HCT116 (cell line): Measurements from ENCODE around the gene RIPOR3. TPM values are rescaled to one million over a fixed set of nuclear protein-coding genes. Genes with fewer than 3 reads are reported as not detected.
"Not testable (repeated sequence)": the region's sequence is repeated elsewhere in the genome, so short reads cannot be mapped to it uniquely, and the experiment has no call there.

Experiments
- ATAC-seq: fragments of 200-7000 bp; cut with Tn5 transposase; 2 replicates; pipeline ENCODE4 v1.9.1; 2020; ENCODE audit warnings: mild to moderate bottlenecking, moderate library complexity
- BruUV-seq: library from RNA; stranded (reverse); fragments of 400-500 nt; replicated peaks from 2 replicates; lab custom pipeline; 2021; lab: Mats Ljungman, UMichigan
- CTCF ChIA-PET: fragments of 300-600 bp; sonication (Branson Sonifier 250); formaldehyde crosslinking; loops from one replicate; lab custom pipeline; 2021; ENCODE audit warnings: antibody characterized with exemption; lab: Charles Lee
- POLR2A ChIA-PET: fragments of 300-600, 350-600 bp; sonication (Branson Sonifier 250); formaldehyde crosslinking; loops from one replicate; lab custom pipeline; 2021; ENCODE audit warnings: antibody characterized with exemption; lab: Charles Lee
- RAD21 ChIA-PET, 2 experiments: fragments of 300-600 bp; sonication (Branson Sonifier 250); formaldehyde crosslinking; loops; one replicate each; lab custom pipeline; 2023; ENCODE audit warnings: low total read pairs in 2 of 2; ENCODE audit not compliant: uncharacterized antibody in 2 of 2, unreplicated experiment in 2 of 2, low non-redundant PET in 1 of 2; lab: Charles Lee
- DNase-seq: peaks from one replicate; pipeline ENCODE4 v3.0.0-alpha.2; 2010; ENCODE audit warnings: low read depth, low spot score
- H2AFZ ChIP-seq: fragments of 200-600 bp; shearing (Covaris generic), sonication (generic); 2 replicates; pipeline ENCODE4 v1.6.1; 2017; ENCODE audit warnings: low read depth, mixed run types, mixed read lengths, antibody characterized with exemption, low read length; ENCODE audit not compliant: poor library complexity, severe bottlenecking
- H3K27ac ChIP-seq: 2 replicates; pipeline ENCODE4 v1.5.1; 2012; ENCODE audit warnings: low read depth, low read length
- H3K27me3 ChIP-seq: fragments of 200-600 bp; sonication (generic); 2 replicates; pipeline ENCODE4 v1.6.1; 2016; ENCODE audit warnings: mixed run types, low read length, mixed read lengths; ENCODE audit not compliant: insufficient read depth
- H3K36me3 ChIP-seq, 2 experiments: fragments of 200-500 bp in 1 of 2; fragments of 200-600 bp in 1 of 2; sonication (Bioruptor generic) in 1 of 2; sonication (generic) in 1 of 2; 2 replicates each; pipeline versions ENCODE4 v1.5.1 to v1.6.1; 2014 to 2016; ENCODE audit warnings: low read length in 2 of 2, inconsistent platforms in 1 of 2, mixed read lengths in 1 of 2, mixed run types in 1 of 2; ENCODE audit not compliant: insufficient read depth in 2 of 2, control insufficient read depth in 1 of 2
- H3K4me1 ChIP-seq, 2 experiments: fragments of 200-600 bp in 1 of 2; sonication (generic) in 1 of 2; 2 replicates each; pipeline versions ENCODE4 v1.5.1 to v1.6.1; 2012 to 2017; ENCODE audit warnings: low read length in 2 of 2, inconsistent platforms in 1 of 2, mild to moderate bottlenecking in 1 of 2, mixed read lengths in 1 of 2, mixed run types in 1 of 2, moderate library complexity in 1 of 2; ENCODE audit not compliant: insufficient read depth in 2 of 2, control insufficient read depth in 1 of 2
- H3K4me2 ChIP-seq: fragments of 200-600 bp; sonication (generic); 2 replicates; pipeline ENCODE4 v1.6.1; 2017; ENCODE audit warnings: mixed run types, low read length, mixed read lengths
- H3K4me3 ChIP-seq, 2 experiments: fragments of 200-600 bp in 1 of 2; sonication (generic) in 1 of 2; replicated peaks in 1 of 2; 2 replicates each; pipeline ENCODE4 v1.5.1; 2011 to 2016; ENCODE audit warnings: low read length in 2 of 2, control low read depth in 1 of 2, low read depth in 1 of 2, mild to moderate bottlenecking in 1 of 2, mixed read lengths in 1 of 2, mixed run types in 1 of 2
- H3K79me2 ChIP-seq: fragments of 200-600 bp; sonication (generic); 2 replicates; pipeline ENCODE4 v1.6.1; 2017; ENCODE audit warnings: mild to moderate bottlenecking, mixed run types, low read length, moderate library complexity, mixed read lengths; ENCODE audit not compliant: insufficient read depth
- H3K9ac ChIP-seq: fragments of 200-600 bp; sonication (generic); 2 replicates; pipeline ENCODE4 v1.6.1; 2016; ENCODE audit warnings: low read length, mixed read lengths
- H3K9me2 ChIP-seq: fragments of 200-600 bp; sonication (generic), shearing (Covaris generic); 2 replicates; pipeline ENCODE4 v1.6.1; 2017; ENCODE audit warnings: mixed run types, mild to moderate bottlenecking, moderate library complexity; ENCODE audit not compliant: insufficient read depth
- H3K9me3 ChIP-seq, 2 experiments: fragments of 200-500 bp in 1 of 2; fragments of 200-600 bp in 1 of 2; sonication (Bioruptor generic) in 1 of 2; sonication (generic) in 1 of 2; 2 replicates each; pipeline ENCODE4 v1.6.1; 2014 to 2017; ENCODE audit warnings: low read length in 2 of 2, mixed read lengths in 2 of 2, inconsistent platforms in 1 of 2, low read depth in 1 of 2, mild to moderate bottlenecking in 1 of 2, mixed run types in 1 of 2, moderate library complexity in 1 of 2; ENCODE audit not compliant: control insufficient read depth in 1 of 2, insufficient read depth in 1 of 2
- H4K20me1 ChIP-seq: fragments of 200-600 bp; sonication (generic), shearing (Covaris generic); 2 replicates; pipeline ENCODE4 v1.6.1; 2017; ENCODE audit warnings: mixed run types, mild to moderate bottlenecking, moderate library complexity; ENCODE audit not compliant: insufficient read depth
- intact Hi-C: fragments of 100-400 bp; cut with micrococcal nuclease; formaldehyde crosslinking; loops from 2 replicates; pipeline ENCODE4 v1.10.0; 2022
- total RNA-seq: library from RNA; stranded (reverse); gene quantifications from one replicate; pipeline ENCODE4 v1.2.1, GENCODE V29; 2021; ENCODE audit not compliant: unreplicated experiment

Gene RIPOR3
- total RNA-seq, 1 experiment from 2014 or later = 0.22 TPM

DNA sequence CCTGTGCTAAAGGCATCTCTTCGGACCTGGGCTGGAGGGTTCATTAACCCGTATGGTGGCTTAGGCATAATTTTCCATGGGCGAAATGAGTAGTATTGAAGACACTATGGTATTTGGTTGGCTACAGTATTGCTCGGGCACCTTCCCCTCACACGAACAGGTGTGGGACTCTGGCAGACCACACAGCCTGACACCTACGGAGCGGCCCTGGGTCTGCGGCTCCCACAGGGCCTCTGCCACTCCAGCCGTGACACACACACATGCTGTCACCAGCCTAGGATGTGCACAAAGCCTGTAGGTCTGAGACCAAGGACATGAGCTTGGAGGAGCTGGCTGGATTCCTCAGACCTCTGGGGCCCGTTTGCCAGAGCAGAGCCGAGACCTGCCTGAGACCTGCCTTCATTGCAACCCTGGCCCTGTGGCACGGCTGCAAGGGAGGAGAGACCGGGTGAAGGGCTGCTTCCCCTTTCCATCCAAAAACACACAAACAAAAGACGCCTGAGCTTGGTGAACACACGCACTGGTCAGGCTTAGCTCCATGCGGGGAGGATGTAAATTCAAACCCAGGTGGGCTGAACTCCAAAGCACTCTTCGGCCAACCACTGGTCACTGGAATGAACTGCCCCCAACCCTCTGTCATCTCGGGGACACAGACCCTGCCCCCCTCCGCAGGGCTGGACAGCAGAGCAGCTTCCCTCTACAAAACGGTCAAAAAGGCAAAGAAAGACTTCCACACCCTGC is 51.2 kb downstream of the RIPOR3 start:
- intact Hi-C loops = loop anchor here (5.0 kb wide), 1 partner anchor 102 kb away; no protein-coding TSS in a partner anchor
- H3K9me2 ChIP-seq, H3K36me3 ChIP-seq, H2AFZ ChIP-seq, POLR2A ChIA-PET, H3K9ac ChIP-seq, RAD21 ChIA-PET, H3K27me3 ChIP-seq, H3K27ac ChIP-seq, BruUV-seq, H3K9me3 ChIP-seq, H3K79me2 ChIP-seq, H4K20me1 ChIP-seq, H3K4me2 ChIP-seq, DNase-seq, H3K4me3 ChIP-seq, ATAC-seq: not testable (repeated sequence)
- peaks cover 22 to 40% of the 10 kb centered on the region in 2 experiments for H3K4me1 ChIP-seq
- CTCF ChIA-PET = interaction anchor here (0.7 kb wide), 1 partner anchor 129 kb away, joined by 3 read pairs; no protein-coding TSS in a partner anchor

DNA sequence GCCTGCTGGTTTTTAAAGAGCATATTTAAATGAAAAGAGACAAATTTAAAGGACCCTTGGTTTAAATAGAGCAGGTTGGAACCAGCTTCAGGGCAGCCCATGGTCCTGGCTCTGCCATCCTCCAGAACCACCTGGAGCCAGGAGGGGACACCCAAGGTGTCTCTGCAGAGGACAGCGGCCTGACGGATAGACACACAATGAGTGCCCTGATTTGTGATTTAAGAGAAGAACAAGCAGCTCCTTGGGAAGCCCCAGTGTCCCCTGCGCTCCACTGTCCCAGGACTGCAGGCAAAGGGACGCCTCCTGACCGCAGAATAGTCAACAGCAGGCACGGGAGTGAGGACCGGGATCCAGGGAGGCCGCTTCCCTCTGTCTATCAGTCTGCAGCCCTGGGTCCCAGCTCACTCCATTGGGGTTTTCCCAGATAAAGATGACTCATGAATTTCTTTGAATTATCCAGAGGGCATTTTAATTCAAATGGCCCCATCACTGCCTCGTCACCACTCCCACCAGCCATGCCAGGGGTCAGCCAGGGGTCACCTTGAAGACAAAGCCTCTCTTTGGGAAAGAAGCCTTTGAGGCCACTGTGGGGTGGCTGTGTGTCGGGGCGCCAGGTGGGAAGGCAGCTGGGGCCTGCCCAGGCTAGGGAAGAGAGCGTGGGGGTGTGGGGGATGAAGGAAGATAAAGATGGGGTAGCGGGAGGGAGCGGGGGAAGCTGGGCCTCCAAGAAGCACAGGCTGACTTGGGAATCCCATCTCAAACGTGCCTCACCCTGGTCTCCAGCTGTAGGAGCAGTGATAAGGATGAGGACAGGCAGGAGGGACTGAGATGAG is 53.1 kb downstream of the RIPOR3 start:
- ATAC-seq, RAD21 ChIA-PET: not testable (repeated sequence)

More for the DNA sequence above, 53.1 kb downstream of the RIPOR3 start:
- H3K27ac ChIP-seq, POLR2A ChIA-PET, H3K9ac ChIP-seq, DNase-seq, H3K27me3 ChIP-seq, H3K36me3 ChIP-seq, CTCF ChIA-PET, H2AFZ ChIP-seq, H4K20me1 ChIP-seq, BruUV-seq, H3K9me2 ChIP-seq, H3K79me2 ChIP-seq, H3K9me3 ChIP-seq, H3K4me3 ChIP-seq: not testable (repeated sequence)
- intact Hi-C loops = loop anchor here (5.0 kb wide), 1 partner anchor 104 kb away; no protein-coding TSS in a partner anchor
- Histone ChIP-seq H3K4me1 (peaks cover 17 to 38% of the 10 kb centered on the region in 2 experiments), H3K4me2 (peak overlapping the region; percentile 12; the same call in 1 of the 2 replicates)
